Fibroblast of skin of left quadriceps (primary cell): ENCODE measurements around the gene PMPCB.
A peak's percentile ranks its signal among the peaks of the same experiment; 100 is the strongest.

Experiments
- DNase-seq, 2 experiments: peaks; one replicate each; pipeline ENCODE4 v3.0.0-alpha.2; 2013; ENCODE audit warnings: low read depth in 2 of 2

The PMPCB gene

GRCh38 chr7:103325744-103326143 lies 28.5 kb downstream of the PMPCB start:
- DNase-seq, result no peak

DNA sequence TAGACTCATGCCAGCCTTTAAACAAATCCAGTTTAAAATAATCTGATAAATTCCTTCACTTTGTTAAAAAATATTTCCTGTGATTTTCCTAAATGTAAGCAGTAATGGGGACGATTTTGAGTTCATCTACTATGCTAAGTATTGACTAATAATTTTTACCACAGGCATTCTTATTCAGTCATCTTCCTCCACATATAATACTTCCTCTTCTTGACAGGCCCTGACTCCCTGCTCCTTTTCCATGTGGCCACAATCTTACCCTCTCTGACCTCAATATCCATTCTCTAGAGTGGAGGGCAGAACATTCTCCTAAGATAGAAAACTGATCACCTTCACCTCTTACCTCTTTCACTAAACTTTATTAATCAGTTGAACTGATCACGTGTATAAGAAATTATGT lies 39.5 kb downstream of the PMPCB start:
- DNase-seq, result no peak

GRCh38 chr7:103338864-103339263 lies 41.6 kb downstream of the PMPCB start:
- DNase-seq, result no peak

DNA sequence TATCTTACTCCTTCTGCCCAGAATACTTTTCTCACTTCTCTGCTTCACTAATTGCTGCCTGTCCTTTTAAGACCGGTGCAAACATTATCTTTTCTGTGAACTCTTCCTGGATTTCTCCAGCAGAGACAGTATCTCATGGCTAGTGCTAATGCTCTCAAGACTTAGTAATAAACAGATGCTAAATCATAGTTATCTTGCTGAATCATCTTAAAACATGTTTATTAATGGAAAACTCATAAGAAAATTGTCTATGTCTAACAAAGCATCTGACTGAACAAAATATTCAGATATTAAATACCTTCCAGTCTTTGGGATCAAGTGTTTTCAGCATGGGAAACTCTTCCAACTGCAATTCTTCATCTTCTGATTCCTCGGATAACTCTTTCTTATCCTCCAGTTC lies 44.2 kb downstream of the PMPCB start:
- no peak for DNase-seq

DNA sequence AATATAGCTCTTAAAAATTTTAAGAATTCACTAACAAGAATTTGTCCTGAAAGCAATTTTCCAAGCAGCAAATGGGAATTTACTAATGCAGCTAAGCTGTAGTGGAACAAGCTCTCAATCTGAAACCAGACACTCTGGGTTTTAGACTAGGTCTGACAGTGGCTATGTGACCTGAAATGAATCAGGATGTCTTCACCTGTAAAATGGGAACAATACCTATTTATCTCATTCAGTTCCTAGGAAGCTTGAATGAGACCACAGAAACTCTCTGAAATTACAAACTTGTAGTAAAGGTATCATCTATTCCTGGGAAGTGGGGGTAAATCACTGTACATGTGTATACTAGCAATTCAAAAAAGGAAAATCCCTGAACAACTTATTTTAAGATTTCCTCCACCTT lies 46.1 kb downstream of the PMPCB start:
- no peak for DNase-seq

DNA sequence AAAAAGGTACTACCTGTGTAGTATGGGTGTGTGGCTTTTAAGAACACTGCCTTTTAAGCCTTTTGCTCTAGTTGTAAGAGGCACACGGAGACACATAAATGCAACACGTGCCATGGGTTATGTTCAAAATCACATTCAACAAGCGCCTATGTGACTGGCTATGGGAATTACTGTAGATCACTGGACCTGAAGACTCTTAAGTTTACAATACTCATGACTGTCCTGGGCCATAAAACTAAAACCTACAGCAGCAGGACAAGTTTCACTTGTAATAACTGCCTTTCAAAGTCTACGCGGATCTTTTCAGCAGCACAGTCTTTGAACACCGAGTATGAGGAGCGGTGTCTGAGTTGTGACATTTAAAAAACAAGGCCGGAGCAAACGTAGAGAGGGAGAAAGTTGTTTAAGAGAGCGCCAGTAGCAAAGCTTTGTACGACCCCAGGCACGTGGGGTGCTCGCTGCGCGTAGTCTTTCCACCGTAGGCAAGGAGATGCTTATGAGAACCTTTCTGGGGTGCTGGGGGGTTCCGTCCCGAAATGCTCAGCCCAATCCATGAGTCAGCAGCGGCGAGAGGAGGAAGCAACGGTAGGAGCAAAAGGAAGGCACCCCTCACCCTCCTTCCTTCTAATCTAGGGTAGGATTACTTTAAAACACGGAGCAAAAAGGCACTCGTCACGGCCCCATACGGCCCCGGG lies 46.7 kb downstream of the PMPCB start:
- DNase-seq, result no peak

GRCh38 chr7:103344453-103345149 lies 47.4 kb downstream of the PMPCB start, which contains the start of gene DNAJC2:
DNAJC2 (minus strand) TSS chr7:103344767; CDS start chr7:103344622, 145 bp downstream.
- peak; percentile 84 for DNase-seq

- no peak for DNase-seq
These were observed 49.2 kb downstream of the PMPCB start for GRCh38 chr7:103346396-103346795.

GRCh38 chr7:103347507-103348267 lies 50.5 kb downstream of the PMPCB start, which contains the start of gene PSMC2:
PSMC2 (plus strand) TSS chr7:103347643; CDS start chr7:103347712, 69 bp downstream.
- DNase-seq, result peak; percentile 84 to 86

GRCh38 chr7:103348452-103348851 lies 51.2 kb downstream of the PMPCB start:
- DNase-seq, result no peak

DNA sequence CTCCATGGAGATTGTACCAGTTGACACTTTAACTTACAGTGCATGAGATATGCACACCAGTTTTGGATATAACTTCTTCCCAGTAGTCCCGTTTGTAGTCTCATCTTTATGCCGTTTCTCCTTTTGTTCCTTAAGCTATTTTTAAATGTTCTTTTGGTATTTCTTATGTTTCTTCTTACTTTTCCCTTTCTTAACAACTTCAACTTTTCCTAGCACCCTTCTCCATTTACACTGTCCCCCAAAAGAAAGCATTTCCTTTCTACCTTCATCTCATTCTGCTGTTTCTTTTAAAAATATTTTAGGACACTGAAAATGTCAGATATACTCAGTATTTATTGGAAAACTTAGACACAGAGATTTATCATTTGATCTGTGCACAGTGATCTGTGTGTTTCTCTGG lies 51.7 kb downstream of the PMPCB start:
- DNase-seq, result no peak

- DNase-seq, result no peak
These were observed 52.6 kb downstream of the PMPCB start for GRCh38 chr7:103349805-103350204.
